ENCODE measurements around the gene PRKAG1. TPM values are rescaled to one million over a fixed set of nuclear protein-coding genes. Genes with fewer than 3 reads are reported as not detected.

Gene PRKAG1
- total RNA-seq, 4 donors from 2014 or later = 34.7 to 46.6 (median 39.6) TPM

DNA sequence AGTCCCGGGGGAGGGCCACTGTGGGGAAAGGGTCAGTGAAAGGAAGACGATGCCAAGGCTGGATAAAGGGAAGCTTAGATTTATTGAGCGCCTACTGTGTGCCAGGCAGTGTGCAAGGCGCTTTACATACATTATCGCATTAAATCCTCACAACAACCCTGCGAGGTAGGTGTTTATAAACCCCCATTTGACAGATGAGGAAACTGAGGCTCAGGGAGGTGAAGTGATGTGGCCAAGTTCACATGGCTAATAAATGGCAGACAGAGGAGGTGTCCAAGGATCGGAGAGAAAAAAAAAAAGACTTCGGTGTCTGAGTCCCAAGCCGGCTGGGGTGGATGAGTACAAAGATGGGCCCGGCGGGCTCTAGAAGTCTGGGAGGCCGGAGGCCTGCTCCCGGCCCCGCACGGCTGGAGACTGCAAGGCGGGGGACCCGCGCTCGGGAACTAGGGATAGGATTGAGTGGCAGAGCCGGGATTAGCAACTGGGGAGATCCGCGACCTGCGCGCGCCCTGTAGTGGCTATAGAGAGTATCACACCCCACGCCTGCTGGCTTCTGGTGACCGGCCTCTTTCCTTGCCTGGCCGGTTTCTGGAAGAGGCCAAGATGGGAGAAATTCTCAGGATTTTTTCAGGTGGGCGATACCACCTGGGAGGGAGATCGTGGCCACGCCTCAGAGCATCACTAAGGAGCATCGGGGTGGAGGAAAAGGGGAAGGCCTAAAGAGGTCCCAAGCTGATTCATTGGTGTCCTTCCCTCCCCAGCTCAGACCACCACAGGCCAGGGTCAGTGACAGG lies 23.3 kb downstream of the PRKAG1 start:
- no peak overlapping the region for H3K27ac ChIP-seq
- no peaks in the 10 kb centered on the region for H3K36me3 ChIP-seq
- TF ChIP-seq, protein P1, sequence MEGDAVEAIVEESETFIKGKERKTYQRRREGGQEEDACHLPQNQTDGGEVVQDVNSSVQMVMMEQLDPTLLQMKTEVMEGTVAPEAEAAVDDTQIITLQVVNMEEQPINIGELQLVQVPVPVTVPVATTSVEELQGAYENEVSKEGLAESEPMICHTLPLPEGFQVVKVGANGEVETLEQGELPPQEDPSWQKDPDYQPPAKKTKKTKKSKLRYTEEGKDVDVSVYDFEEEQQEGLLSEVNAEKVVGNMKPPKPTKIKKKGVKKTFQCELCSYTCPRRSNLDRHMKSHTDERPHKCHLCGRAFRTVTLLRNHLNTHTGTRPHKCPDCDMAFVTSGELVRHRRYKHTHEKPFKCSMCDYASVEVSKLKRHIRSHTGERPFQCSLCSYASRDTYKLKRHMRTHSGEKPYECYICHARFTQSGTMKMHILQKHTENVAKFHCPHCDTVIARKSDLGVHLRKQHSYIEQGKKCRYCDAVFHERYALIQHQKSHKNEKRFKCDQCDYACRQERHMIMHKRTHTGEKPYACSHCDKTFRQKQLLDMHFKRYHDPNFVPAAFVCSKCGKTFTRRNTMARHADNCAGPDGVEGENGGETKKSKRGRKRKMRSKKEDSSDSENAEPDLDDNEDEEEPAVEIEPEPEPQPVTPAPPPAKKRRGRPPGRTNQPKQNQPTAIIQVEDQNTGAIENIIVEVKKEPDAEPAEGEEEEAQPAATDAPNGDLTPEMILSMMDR (IDR thresholded peaks at IDR 0.05) = peak; percentile 75 to 80 (median 78)
- TF ChIP-seq POLR2A (IDR thresholded peaks at IDR 0.05) = no peak
- H3K27me3 ChIP-seq = peaks cover 20 to 33% of the 10 kb centered on the region in 2 donors
- intact Hi-C loops (cut with DNase I; ENCODE audit: low total_unique reads) = no loop called here
- H3K4me3 ChIP-seq = no peak overlapping the region
- DNase-seq = peak; percentile 61 to 75
- no peaks in the 10 kb centered on the region for H3K9me3 ChIP-seq
- peaks cover 0 to 31% of the 10 kb centered on the region in 2 donors for H3K4me1 ChIP-seq

DNA sequence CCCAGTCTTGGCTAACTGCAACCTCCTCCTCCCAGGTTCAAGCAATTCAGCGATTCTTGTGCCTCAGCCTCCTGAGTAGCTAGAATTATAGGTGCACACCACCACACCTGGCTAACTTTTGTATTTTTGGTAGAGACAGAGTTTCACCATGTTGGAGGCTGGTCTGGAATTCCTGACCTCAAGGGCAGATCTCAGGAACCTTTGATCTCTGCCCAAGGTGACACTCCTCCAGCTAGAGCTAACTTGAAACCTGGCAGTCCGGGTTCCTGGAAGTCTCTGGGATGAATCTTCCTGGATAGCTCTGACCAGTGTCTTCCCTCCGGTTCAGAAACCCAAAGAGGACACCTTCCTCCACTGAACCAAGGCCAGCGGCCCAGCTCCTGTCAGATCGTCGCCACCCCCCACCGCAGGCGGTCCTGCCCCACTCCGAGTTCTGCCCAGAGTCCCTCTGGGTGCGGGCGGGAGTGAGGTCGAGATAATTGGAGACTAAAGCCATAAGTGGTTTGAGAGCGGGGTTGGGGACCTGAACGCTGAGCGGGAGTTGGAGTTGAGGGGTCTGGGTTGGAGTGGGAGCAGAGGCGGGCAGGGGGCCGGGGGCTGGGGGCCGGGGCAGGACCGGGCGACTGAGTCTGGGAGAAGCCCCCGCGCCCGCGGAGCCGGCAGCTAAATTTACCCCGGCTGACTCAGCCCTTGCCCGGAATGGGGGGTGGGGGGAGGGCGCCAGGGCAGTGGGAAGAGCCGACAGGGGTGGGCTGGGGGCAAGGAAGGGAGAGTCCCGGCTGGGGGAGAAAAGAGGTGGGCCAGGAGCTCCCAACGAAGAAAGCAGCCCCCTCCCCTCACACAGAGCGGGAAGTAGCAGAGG lies 24.1 kb downstream of the PRKAG1 start:
- Histone ChIP-seq H3K9me3 (no peaks in the 10 kb centered on the region), H3K4me1 (peaks cover 0 to 28% of the 10 kb centered on the region in 2 donors), H3K36me3 (no peaks in the 10 kb centered on the region), H3K27ac (no peak overlapping the region), H3K4me3 (no peak overlapping the region), H3K27me3 (peaks cover 13 to 27% of the 10 kb centered on the region in 2 donors)
- no peak for DNase-seq
- TF ChIP-seq, protein P1 (IDR thresholded peaks at IDR 0.05) = no peak
- no peak for TF ChIP-seq POLR2A (IDR thresholded peaks at IDR 0.05)
- intact Hi-C loops (cut with DNase I; ENCODE audit: low total_unique reads) = no loop called here

DNA sequence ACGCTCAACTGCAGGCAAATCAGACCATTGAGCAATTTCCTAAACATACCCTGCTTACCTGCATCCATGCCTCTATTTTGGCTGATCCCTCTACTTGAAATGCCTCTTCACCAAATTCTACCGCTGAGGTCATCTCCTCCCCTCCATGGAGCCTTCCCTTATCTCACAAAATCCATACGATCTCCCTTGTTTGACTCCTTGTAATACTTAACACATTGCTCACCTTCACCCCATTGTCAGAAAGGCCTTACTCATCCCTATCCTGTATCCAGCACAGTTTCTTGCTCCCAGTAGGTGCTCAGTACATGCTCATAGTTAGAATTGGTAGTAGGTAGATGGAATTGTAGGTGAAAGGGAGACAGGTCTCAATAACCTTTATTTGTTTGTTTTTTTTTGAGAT lies 24.8 kb downstream of the PRKAG1 start:
- H3K27me3 ChIP-seq = peaks cover 10 to 21% of the 10 kb centered on the region in 2 donors
- no peaks in the 10 kb centered on the region for H3K9me3 ChIP-seq
- no peak for DNase-seq
- no peak overlapping the region for H3K27ac ChIP-seq
- no peaks in the 10 kb centered on the region for H3K36me3 ChIP-seq
- TF ChIP-seq, protein P1 (IDR thresholded peaks at IDR 0.05) = no peak
- no peak for TF ChIP-seq POLR2A (IDR thresholded peaks at IDR 0.05)
- intact Hi-C loops (cut with DNase I; ENCODE audit: low total_unique reads) = no loop called here
- peaks cover 0 to 22% of the 10 kb centered on the region in 2 donors for H3K4me1 ChIP-seq
- no peak overlapping the region for H3K4me3 ChIP-seq

DNA sequence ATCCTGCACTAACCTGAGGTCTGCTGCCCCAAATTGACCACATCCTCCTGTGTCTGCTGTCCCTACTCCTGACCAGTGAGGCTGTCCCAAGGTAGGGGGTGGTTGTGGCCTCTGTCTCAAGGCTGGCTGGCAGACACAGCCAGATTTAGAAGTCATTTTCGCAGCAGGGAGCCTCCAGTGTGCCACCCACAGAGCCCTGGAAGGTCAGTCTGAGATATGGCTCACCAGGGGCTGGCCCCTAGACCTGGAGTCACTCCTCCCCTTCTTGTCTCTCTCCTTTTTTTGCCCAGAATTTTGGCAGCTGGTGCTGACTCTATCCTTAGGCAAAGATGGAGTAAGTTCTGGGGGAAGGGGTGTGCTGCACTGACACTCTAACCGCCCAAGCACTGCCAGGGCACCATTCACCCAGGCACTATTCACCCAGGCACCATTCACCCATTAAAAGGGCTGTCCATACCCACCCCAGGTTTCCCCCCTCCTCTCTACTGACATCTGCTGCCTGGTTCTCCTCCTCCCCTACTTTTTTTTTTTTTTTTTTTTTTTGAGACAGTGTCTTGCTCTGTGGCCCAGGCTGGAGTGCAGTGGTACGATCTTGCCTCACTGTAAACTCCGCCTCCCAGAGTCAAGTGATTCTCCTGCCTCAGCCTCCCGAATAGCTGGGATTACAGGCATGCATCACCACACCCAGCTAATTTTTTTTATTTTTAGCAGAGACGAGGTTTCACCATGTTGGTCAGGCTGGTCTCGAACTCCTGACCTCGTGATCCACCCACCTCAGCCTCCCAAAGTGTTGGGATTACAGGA lies 27.1 kb downstream of the PRKAG1 start:
- peaks cover 0 to 7% of the 10 kb centered on the region in 2 donors for H3K4me1 ChIP-seq
- intact Hi-C loops (cut with DNase I; ENCODE audit: low total_unique reads) = no loop called here
- DNase-seq = no peak
- H3K27me3 ChIP-seq = peaks cover 3 to 10% of the 10 kb centered on the region in 2 donors
- H3K27ac ChIP-seq = no peak overlapping the region
- no peak overlapping the region for H3K4me3 ChIP-seq
- no peaks in the 10 kb centered on the region for H3K36me3 ChIP-seq
- TF ChIP-seq, protein P1 (IDR thresholded peaks at IDR 0.05) = no peak
- TF ChIP-seq POLR2A (IDR thresholded peaks at IDR 0.05) = no peak
- no peaks in the 10 kb centered on the region for H3K9me3 ChIP-seq
